NCI-H510A treated with DMSO at 0.1 percent for 48 hours (cell line): Measurements from ENCODE around the gene CYP3A4.
"Not testable (repeated sequence)": the region's sequence is repeated elsewhere in the genome, so short reads cannot be mapped to it uniquely, and the experiment has no call there.

Source experiments
- DNase-seq: peaks from one replicate; lab custom pipeline; 2025; lab: John Stamatoyannopoulos, UW

CYP3A4 gene

GRCh38 chr7:99752356-99752755 lies 31.6 kb downstream of the CYP3A4 start:
- no peak for DNase-seq

GRCh38 chr7:99751322-99752052 lies 32.5 kb downstream of the CYP3A4 start:
- not testable (repeated sequence) for DNase-seq

- DNase-seq: no peak
Measured at GRCh38 chr7:99748846-99749579, 35.0 kb downstream of the CYP3A4 start.

- not testable (repeated sequence) for DNase-seq
Measured at GRCh38 chr7:99746915-99747314, 37.1 kb downstream of the CYP3A4 start.

- not testable (repeated sequence) for DNase-seq
Measured at GRCh38 chr7:99745395-99745794, 38.6 kb downstream of the CYP3A4 start.

DNA sequence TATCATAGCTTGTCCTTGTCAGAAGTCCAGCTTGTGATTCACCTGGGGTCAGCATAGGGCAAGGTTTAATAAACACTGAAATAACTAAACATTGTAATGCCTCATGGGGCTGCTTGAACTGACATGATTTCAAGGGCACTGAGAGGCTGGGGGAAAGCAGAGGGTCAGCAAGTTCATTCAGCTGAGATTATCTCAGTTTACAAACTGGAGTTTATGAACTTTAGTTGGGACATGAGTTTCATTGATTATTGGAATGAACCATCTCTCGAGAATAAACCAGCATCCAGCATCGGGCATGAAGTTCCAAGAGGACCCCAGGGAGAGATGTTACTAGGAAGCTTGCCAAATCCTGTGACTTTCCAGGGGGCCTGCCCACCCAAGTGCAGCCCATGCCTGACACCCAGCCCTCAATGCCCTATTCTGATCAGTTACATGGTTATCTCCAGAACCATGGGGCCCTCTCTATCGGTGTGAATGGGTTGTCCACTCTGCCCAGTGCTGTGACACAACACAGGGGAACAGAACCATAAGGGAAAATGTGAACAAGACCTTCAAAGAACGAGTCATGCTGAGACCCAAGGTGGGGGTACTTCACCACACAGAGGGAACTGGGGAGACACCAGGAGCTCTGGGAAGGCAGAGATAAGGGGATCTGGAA lies 41.1 kb downstream of the CYP3A4 start:
- no peak for DNase-seq

DNA sequence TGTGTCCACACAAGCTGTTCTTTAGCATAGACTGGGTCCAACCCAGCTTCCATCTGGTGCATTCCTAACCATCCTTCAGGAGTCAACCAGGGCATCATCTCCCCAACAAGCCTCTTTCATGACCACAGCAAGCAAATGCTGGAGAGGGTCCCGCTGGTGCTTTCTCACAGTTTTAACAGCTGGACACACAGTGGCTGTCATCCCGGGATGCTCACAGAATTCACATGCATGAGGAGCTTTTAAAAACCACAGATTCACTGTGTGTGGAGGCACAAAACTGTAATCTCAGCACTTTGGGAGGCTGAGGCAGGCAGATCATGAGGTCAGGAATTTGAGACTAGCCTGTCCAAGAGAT lies 42.6 kb downstream of the CYP3A4 start:
- DNase-seq: no peak

DNA sequence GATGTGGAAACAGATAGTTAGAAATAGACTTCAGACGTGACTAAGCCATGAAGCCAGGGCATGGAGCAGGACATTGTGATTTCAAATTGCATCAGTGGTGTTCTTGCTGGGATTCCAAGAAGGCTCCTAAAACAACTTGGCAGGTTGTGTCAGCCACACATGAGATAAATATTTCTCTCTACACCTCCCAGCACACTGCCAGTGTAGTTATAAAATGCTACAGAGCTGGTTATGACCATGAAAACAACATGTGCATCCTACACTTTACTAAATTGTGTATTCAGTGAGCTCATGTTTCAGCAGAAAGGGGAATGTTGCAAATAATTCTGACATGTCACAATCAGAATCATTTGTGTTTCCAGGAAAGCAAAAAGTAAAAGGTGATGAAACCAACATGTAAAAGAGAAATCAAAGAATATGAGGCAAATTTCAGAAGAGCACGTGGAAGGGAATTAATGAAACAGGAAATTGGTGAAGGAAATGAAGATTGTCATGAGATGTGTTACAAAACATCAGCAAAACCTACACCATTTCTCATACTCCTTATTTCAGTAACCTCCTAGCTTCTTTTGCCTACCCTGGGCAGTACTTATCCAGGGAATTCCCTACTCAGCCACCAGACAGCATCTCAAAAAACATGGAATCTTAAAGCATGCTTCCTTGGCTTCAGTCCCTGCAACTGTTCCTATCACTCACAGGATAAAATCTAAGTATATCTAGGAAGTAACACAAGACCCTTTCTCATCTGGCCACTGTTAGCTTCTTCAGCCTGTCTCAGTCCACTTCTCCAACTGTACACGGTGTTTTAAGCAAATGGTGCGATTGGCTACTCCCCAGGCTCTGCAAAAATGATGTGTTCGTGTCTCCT lies 43.2 kb downstream of the CYP3A4 start:
- no peak for DNase-seq

- no peak for DNase-seq
Measured at GRCh38 chr7:99739699-99740572, 44.0 kb downstream of the CYP3A4 start.

DNA sequence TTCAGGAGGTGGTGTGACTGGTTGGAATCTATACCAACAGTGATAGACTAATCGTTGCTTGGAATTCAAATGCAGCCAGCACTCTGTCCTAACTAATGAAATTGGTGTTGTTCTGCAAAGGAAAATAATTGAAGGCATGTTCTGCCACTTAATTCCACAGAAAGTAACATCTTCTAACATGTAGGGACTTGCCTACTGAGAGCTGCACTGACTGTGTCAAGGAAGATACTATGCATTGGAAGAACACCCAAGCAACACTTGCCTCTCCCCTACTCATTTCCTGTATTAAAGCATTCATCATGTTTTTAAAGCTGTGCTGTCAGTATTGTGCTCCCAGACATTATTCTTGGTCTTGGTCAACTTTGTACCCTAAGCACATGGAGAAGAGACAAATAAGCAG lies 46.3 kb downstream of the CYP3A4 start:
- no peak for DNase-seq

DNA sequence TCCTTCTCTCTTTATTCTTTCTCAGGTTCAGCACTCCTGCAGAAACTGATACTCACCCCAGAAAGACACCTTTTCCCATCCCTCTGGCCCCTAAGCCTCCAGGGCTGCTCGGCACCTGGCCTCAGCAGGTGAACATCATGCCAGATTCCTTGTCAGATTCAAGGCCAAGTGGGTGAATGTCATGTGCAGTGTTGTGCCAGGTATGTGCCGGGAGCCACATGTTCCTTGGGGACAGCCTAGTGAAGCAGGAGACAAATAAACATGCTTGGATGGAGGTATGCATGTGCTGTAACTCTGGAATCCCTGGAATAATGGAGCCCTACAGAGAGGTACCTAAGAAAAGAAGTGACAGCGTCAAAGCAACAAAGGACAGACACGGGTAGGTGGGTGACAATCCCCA lies 47.3 kb downstream of the CYP3A4 start:
- DNase-seq: not testable (repeated sequence)

- DNase-seq: no peak
Measured at GRCh38 chr7:99734987-99735386, 49.0 kb downstream of the CYP3A4 start, which contains the start of gene CYP3A7. Gene CYP3A7, minus strand, starts transcription at chr7:99735196. Its CDS starts 103 bp downstream, at chr7:99735093.

DNA sequence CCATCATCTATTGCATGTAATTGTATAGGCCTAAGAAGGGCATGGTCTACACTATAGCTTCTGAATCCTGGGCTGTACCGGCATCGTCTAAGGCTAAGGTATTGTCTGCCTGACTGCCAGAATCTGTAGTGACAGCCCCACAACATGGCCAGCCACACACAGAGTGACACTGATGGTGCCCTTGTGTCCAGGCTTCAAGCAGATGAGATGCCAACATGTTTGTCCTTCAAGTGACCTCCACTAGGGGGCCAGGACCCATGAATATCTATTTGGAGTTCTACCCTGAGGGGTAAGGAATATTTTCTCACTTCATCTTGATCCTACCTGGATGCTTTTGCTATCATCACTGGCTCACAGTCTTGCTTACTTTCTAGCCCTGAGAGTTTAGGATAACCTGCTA lies 50.5 kb downstream of the CYP3A4 start:
- no peak for DNase-seq

- DNase-seq: no peak
Measured at GRCh38 chr7:99733003-99733402, 51.0 kb downstream of the CYP3A4 start.

DNA sequence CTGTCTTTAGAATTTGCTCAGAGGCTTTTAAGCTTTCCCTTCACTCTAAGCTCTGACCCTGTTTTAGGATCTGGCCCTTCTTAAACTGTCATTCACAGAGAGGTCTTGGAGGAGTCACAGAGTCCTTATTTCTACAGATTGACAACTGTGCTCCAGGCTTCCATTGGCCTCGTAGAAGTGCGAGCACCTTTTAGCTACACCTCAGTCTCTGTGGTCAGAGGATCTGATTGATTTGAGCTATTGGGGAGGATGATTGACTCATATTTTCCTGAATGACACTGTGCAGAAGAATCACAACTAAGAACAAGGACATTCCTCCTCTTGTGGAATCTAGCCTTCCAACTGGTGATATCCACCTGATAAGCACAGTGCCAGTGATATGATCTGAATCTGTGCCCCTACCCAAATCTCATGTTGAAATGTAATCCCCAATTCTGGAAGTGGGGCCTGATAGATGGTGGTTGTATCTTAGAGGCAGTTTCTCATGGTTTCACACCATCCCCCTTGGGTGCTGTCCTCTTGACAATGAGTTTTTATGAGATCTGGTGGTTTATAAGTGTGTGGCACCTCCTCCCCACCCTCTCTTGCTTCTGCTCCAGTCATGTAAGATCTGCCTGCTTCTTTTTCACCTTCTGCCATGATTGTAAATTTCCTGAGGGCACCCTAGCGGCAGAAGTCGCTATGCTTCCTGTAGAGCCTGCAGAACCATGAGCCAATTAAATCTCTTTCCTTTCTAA lies 52.2 kb downstream of the CYP3A4 start:
- DNase-seq: no peak

DNA sequence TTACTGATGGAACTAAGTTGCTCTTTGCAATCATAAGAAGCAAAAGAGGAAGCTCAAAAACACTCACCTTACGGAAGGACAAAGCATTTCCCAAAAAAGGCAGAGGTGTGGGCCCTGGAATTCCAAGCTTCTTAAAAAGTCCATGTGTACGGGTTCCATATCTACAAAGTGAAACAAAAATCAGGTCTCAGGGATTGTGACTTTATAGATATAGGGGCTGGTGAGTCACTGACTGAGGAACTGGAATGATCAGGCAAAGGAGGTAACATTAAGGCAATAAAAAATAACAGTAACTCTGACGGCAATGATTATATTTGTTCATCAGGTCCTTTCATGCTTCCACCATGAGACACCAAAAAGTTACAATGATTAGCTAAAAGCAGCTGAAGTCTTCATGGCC lies 53.0 kb downstream of the CYP3A4 start:
- no peak for DNase-seq

GRCh38 chr7:99730238-99730810 lies 53.7 kb downstream of the CYP3A4 start:
- DNase-seq: no peak

GRCh38 chr7:99729486-99730237 lies 54.3 kb downstream of the CYP3A4 start:
- DNase-seq: no peak

- DNase-seq: no peak
Measured at GRCh38 chr7:99728615-99729014, 55.4 kb downstream of the CYP3A4 start.
